Effector memory CD8-positive, alpha-beta T cell (primary cell): ENCODE data around the gene ZNF414.

Source experiments
- ATAC-seq: fragments of 150-1000 bp; cut with Tn5 transposase; replicated peaks from 2 replicates; pipeline ENCODE4 v1.10.0; 2021; ENCODE audit warnings: mild to moderate bottlenecking, moderate library complexity
- DNase-seq, 3 experiments: peaks; one replicate each; pipeline ENCODE4 v3.0.0; 2021
- H3K27ac Mint-ChIP-seq, 2 donors: one replicate each; pipeline ENCODE4 v1.8.0; 2022; ENCODE audit warnings: mild to moderate bottlenecking in 2 of 2, mixed read lengths in 2 of 2, moderate library complexity in 2 of 2
- H3K27me3 Mint-ChIP-seq, 2 donors: one replicate each; pipeline ENCODE4 v1.8.0; 2022; ENCODE audit warnings: mixed read lengths in 2 of 2
- H3K36me3 Mint-ChIP-seq: one replicate; pipeline ENCODE4 v1.8.0; 2022; ENCODE audit warnings: mild to moderate bottlenecking, moderate library complexity, mixed read lengths; ENCODE audit not compliant: insufficient read depth
- H3K4me1 Mint-ChIP-seq, 2 donors: one replicate each; pipeline ENCODE4 v1.8.0; 2022; ENCODE audit warnings: low read depth in 2 of 2, mixed read lengths in 2 of 2
- H3K4me3 Mint-ChIP-seq, 2 donors: one replicate each; pipeline ENCODE4 v1.8.0; 2022; ENCODE audit warnings: mild to moderate bottlenecking in 2 of 2, mixed read lengths in 2 of 2, moderate library complexity in 2 of 2
- H3K9me3 Mint-ChIP-seq, 2 donors: one replicate each; pipeline ENCODE4 v1.8.0; 2022; ENCODE audit warnings: mixed read lengths in 2 of 2

ZNF414 gene

DNA sequence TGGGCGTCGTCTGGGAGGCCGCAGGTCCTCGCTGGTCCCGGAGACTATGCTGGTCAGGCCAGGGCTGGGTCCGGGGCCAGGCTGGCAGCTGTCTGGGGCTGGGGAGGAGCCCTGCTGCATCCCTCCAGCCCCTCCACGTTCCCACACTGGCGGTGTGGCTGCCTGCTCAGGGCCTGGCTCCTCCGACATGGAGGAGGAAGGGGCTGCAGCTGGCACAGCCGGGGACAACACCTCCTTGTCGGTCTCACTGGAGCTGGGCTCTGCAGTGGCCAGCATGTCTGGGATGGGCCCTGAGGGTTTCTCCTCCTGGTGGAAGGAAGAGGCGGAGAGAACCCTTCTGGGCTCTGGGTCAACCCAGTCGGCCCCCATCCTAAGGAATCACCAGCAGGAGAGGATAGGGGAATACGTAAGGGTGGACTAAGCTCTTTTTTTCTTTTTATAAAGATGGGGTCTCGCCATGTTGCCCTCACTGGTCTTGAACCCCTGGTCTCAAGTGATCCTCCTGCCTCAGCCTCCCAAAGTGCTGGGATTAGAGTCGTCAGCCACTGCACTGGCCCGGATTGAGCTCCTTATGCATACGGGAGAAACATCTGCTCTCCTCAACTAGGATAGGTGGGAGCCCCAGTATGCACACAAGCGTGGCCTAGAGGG, 806 bp downstream of the ZNF414 start:
- H3K36me3 Mint-ChIP-seq = peaks cover 45% of the 10 kb centered on the region
- H3K9me3 Mint-ChIP-seq = no peaks in the 10 kb centered on the region
- peaks cover 37 to 42% of the 10 kb centered on the region in 2 donors for H3K4me1 Mint-ChIP-seq
- H3K27me3 Mint-ChIP-seq = no peaks in the 10 kb centered on the region
- peak overlapping the region; percentile 89 to 91 for H3K4me3 Mint-ChIP-seq
- H3K27ac Mint-ChIP-seq = peak overlapping the region; percentile 97 to 99
- ATAC-seq = no peak
- DNase-seq = no peak

DNA sequence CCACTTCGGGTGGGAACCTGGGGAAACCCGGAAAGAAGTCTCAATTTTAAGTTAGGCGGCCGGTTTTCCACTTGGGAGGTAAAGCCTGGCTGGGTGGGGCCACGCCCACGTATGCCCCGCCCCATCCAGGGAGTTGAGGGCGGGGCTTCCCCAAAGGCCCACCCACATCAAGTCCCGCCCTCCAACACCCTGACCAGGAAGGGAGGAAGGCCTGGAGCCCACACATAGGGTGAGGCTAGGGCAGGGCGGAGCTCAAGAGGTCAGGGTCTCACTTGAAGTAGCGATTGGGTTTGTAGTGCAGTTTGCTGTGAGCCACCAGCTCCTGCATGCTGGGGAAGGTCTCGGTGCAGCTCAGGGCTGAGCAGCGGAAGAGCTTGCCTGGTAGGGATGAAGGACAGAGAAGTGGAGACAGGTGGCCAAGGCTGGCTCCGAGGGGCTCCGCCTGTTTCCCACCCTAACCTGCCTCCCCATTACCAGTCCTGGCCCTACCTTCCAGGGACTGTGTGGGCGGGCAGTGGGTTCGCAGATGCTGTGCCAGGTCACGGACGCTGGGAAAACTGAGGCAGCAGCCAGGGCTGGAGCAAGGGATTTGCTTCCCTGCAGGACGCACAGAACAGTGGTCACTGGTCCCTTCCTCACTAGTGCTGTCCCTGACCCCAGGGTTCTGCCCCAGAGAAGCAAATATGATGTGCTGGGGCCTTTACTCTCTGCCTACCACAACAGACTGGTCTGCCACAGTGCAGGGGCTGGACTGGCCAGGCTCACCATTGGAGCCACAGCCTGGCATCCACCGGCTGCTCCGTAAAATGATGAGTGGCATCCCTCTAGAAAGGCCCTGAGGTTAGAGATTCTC, 1.6 kb downstream of the ZNF414 start:
- H3K36me3 Mint-ChIP-seq = peaks cover 44% of the 10 kb centered on the region
- ATAC-seq (no peak), DNase-seq (no peak)
- no peak overlapping the region for H3K27ac Mint-ChIP-seq
- no peaks in the 10 kb centered on the region for H3K27me3 Mint-ChIP-seq
- H3K4me1 Mint-ChIP-seq = peaks cover 30 to 34% of the 10 kb centered on the region in 2 donors
- peak overlapping the region in 1 of 2 donors; percentile 48 for H3K4me3 Mint-ChIP-seq
- no peaks in the 10 kb centered on the region for H3K9me3 Mint-ChIP-seq

DNA sequence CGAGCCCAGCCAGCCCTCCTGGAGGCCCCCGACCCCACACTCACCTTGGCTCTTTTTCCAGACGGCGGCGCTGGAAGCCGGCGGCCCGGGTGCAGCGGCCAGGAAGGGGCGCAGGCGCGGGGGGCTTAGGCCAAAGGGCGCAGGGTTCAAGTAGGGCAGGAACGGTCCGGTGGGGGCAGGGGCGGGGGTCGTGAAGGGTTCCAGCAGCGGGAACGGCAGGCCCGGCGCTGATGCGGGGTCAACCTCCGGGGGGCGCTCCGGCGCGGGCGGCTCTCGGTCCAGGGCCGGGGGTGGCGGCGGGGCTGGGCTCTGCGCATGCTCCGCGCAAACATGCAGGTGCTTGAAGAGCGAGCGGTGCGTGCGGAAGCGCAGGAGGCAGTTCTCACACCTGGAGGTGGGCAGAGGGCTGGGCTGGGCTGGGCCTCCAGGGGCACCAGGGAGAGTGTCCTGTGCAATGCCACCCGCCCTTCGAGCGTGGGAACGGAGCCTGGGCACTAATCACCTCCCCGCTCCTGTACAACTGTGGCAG, 2.3 kb downstream of the ZNF414 start:
- no peaks in the 10 kb centered on the region for H3K27me3 Mint-ChIP-seq
- no peak overlapping the region for H3K27ac Mint-ChIP-seq
- ATAC-seq (no peak), DNase-seq (no peak)
- H3K9me3 Mint-ChIP-seq = no peaks in the 10 kb centered on the region
- peaks cover 27 to 29% of the 10 kb centered on the region in 2 donors for H3K4me1 Mint-ChIP-seq
- peak overlapping the region in 1 of 2 donors; percentile 48 for H3K4me3 Mint-ChIP-seq
- peaks cover 37% of the 10 kb centered on the region for H3K36me3 Mint-ChIP-seq

DNA sequence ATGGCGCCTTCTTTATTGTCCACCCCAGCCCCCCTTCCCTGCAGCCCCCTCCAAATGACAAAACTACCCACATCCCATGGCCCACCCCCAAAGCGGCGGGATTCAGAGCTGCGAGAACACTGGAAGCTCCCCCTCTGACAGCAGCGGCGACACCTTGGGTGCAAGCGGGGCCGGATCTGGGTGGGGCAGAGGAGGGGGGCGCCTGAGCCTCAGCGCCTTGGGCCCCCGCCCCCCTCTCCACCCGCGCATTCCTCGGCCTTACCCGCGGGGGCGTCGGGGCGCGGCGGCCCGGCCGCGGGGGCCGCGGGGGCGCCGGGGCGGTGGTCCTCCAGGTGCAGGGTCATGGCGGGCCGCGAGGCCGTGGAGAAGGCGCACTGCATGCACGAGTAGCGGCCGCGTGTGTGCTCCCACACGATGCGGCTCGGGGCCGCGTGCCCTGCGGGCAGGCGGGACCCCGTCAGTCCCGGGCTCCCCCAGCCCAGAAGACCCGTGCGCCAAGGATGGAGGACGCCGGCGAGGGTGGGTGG, 3.3 kb downstream of the ZNF414 start:
- Mint-ChIP-seq H3K27me3 (no peaks in the 10 kb centered on the region), H3K4me1 (peaks cover 25 to 28% of the 10 kb centered on the region in 2 donors), H3K27ac (no peak overlapping the region), H3K36me3 (peaks cover 36% of the 10 kb centered on the region), H3K4me3 (no peak overlapping the region), H3K9me3 (no peaks in the 10 kb centered on the region)
- no peak for DNase-seq
- no peak for ATAC-seq

DNA sequence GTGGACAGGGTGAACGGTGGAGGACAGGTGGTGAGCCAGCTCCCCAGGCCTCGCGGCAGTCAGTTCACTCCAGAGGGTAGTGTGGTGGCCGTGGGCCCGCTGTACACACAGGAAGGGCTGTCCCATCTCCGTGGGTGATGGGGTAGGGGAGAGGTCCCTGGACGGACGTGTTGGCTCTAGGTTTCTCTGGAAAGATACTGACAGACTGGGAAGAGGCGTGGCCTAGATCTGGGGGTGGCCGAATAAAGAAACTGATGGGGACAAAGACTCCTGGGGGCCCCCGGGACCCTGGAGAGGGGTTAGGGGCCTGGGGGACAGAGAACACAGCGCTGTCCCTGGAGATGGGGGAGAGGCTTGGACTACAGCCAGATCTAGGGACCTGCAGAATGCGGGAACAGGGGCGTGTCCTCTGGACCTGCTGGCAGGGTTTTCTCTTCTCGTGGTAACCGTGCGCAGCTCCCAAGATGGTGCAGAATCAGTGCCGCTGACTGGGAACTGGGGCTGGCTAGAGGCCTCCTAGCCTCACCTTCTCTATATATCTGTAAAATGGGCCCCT, 7.5 kb downstream of the ZNF414 start:
- Mint-ChIP-seq H3K4me3 (peak overlapping the region; percentile 93 to 95), H3K27me3 (no peaks in the 10 kb centered on the region), H3K9me3 (no peaks in the 10 kb centered on the region), H3K27ac (peak overlapping the region; percentile 71 to 87), H3K4me1 (peaks cover 11 to 21% of the 10 kb centered on the region in 2 donors), H3K36me3 (peaks cover 24% of the 10 kb centered on the region)
- DNase-seq (no peak), ATAC-seq (no peak)

DNA sequence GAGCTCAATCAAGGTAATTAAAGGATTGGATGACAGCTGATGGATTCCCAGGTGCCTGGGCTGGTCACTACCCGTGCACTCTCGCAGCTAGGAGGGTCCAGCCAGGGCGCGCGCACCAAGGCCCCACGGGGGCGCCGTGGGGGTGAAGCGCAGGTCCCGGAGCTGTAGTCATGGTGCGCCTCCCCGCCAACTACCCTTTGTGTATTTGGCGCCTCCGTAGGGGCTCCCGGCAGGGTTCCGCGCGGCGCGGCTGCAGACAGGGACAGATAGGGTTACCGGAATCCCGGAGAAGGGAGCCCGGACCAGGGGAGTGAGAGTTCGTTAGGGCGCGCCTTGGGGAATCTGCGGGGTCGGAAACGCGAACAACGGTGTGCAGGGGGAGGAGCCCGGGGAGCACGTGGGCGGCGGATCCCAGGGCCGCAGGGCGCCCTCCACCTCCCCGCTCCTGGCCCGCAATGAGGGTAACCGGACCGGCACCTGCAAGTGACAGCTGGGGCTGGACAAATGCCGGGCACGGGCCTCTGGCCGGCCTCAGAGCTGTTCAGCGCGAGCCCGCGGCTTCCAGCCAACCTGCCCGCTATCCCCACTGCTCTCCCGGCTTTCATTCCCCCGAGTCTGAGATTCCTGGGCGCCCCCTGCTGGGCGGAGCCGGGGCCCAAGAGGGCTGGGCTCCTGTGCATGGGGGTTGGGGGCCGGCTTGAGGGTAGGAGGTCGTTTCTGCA, 8.1 kb downstream of the ZNF414 start:
- Mint-ChIP-seq H3K4me1 (peaks cover 11 to 22% of the 10 kb centered on the region in 2 donors), H3K4me3 (peak overlapping the region; percentile 93 to 95), H3K27me3 (no peaks in the 10 kb centered on the region), H3K9me3 (no peaks in the 10 kb centered on the region), H3K27ac (peak overlapping the region; percentile 71 to 87), H3K36me3 (peaks cover 27% of the 10 kb centered on the region)
- DNase-seq (peak; percentile 56 to 63 (median 57)), ATAC-seq (peak; percentile 71)

DNA sequence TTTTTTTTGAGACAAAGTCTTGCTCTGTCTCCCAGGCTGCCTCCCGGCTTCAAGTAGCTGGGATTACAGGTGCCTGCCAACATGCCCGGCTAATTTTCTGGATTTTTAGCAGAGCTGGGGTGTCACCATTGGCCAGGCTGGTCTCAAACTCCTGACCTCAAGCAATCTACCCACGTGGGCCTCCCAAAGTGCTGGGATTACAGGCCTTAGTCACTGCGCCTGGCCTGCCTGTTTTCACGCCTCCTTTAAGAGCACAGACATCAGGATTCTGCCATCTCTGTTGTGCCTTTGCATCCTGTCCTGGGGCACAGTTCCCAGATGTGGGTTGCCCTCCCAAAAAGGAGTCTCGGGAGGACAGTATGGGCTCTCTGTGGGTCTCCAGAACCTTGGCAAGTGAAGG, 9.0 kb downstream of the ZNF414 start:
- DNase-seq (no peak), ATAC-seq (no peak)
- Mint-ChIP-seq H3K27me3 (no peaks in the 10 kb centered on the region), H3K4me1 (peaks cover 11 to 22% of the 10 kb centered on the region in 2 donors), H3K4me3 (peak overlapping the region; percentile 93 to 95), H3K36me3 (peaks cover 25% of the 10 kb centered on the region), H3K9me3 (no peaks in the 10 kb centered on the region), H3K27ac (no peak overlapping the region)

DNA sequence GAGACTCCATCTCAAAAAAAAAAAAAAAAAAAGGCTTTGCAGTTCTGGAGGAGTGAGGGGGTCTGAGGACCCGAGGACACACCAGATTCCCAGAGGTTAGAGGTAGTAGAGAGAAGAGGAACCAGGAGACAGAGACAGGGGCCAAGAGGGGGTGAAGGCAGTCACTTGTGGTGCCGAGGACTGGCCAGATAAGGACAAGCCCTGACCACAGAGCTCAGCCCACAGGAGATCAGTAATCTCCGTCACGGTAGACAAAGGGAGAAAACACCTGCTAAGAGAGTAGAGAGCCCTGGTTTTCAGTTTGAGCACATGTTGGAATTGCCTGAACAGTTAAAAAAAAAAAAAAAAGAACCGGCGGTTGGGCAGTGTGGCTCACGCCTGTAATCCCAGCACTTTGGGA, 9.8 kb downstream of the ZNF414 start:
- Mint-ChIP-seq H3K4me1 (peaks cover 11 to 22% of the 10 kb centered on the region in 2 donors), H3K4me3 (peak overlapping the region; percentile 47 to 93), H3K9me3 (no peaks in the 10 kb centered on the region), H3K36me3 (peaks cover 21% of the 10 kb centered on the region), H3K27ac (no peak overlapping the region), H3K27me3 (no peaks in the 10 kb centered on the region)
- no peak for ATAC-seq
- no peak for DNase-seq

DNA sequence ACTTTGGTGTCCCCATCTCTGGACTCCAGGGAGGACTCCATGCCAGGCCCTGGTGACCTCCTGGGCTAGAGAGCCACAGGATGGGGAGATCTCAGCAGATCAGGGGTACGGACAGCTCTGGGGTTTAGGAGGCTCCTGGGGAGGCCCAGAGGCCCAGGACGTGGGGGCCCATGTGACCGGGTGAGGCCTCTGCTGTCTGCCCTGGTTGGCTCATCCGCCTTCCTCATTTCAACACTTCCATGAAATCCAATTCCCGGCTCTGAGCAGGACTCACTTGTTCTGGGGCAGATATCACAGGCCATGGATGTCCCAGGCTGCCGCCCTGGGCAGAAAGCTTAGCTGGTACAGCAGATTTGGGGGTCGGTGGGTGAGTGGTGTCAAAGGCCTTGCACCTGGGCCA, 10.5 kb downstream of the ZNF414 start:
- Mint-ChIP-seq H3K4me3 (peak overlapping the region in 1 of 2 donors; percentile 93), H3K9me3 (no peaks in the 10 kb centered on the region), H3K27ac (peak overlapping the region in 1 of 2 donors; percentile 17), H3K36me3 (peaks cover 20% of the 10 kb centered on the region), H3K4me1 (peaks cover 11 to 22% of the 10 kb centered on the region in 2 donors), H3K27me3 (no peaks in the 10 kb centered on the region)
- DNase-seq (no peak), ATAC-seq (no peak)

DNA sequence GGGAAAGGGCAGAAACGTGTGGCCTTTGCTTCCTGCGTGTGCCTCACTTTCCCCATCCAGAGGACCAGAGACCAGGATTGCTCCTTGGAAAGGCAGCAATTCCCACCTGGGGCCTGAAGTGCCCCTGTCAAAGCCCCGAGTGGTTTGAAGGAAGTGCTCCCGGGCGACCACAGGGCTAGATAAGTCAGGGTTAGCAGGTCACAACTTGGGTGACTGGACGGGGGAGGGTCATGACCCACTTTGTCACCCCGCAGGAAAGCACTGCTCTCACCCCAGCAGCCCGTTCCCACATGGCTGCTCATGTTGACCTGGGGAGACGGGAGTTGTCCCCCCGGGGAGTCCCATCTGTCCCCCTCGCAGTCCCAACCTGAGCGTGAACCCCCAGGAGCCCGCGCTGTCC, 12.0 kb downstream of the ZNF414 start:
- Mint-ChIP-seq H3K4me1 (peaks cover 11 to 22% of the 10 kb centered on the region in 2 donors), H3K27ac (no peak overlapping the region), H3K36me3 (peaks cover 16% of the 10 kb centered on the region), H3K4me3 (peak overlapping the region in 1 of 2 donors; percentile 49), H3K9me3 (no peaks in the 10 kb centered on the region), H3K27me3 (no peaks in the 10 kb centered on the region)
- ATAC-seq (peak; percentile 50), DNase-seq (no peak)

DNA sequence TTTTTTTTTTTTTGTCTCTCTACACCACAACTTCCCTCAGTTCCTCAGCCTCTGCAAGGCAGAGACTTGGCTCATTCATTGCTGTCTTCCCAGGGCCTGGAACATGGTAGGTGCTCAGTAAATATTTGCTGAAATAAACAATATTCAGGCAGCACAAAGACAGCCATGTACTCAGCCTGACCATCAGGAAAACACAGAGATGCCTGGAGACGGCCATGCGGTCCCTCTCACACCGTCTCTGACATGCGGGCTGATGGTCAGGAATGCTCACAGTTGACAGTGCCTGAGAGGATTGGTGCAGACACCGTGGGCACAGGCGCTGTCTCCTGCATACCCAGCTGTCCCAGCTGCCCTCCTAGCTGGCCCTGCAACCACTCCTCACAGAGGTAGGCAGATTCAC, 12.5 kb downstream of the ZNF414 start:
- Mint-ChIP-seq H3K4me3 (peak overlapping the region in 1 of 2 donors; percentile 58), H3K27me3 (no peaks in the 10 kb centered on the region), H3K4me1 (peaks cover 10 to 22% of the 10 kb centered on the region in 2 donors), H3K27ac (peak overlapping the region in 1 of 2 donors; percentile 32), H3K9me3 (no peaks in the 10 kb centered on the region), H3K36me3 (peaks cover 15% of the 10 kb centered on the region)
- no peak for ATAC-seq
- no peak for DNase-seq

DNA sequence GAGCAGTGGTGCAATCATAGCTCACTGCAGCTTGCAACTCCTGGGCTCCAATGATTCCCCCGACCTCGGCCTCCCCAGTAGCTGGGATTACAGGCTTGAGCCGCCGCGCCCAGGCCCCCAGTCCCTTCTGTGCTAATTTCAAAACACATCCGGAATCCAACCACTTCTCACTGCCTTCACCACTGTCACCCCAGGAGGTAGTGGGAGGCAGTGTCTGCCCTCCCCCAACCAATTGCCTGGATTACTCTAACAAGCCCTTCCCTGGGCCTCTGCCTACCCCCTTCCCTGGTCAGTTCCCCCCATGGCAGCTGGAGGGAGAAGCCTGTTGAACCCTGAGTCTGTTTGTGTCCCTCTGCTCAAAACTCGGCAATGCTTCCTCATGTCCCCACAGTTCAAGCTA, 13.8 kb downstream of the ZNF414 start:
- DNase-seq (no peak), ATAC-seq (no peak)
- Mint-ChIP-seq H3K27me3 (no peaks in the 10 kb centered on the region), H3K9me3 (no peaks in the 10 kb centered on the region), H3K4me1 (peaks cover 2 to 14% of the 10 kb centered on the region in 2 donors), H3K36me3 (peaks cover 11% of the 10 kb centered on the region), H3K4me3 (no peak overlapping the region), H3K27ac (peak overlapping the region in 1 of 2 donors; percentile 57)
